GM12872 (cell line): ENCODE measurements around the gene TMEM53.

Source experiments
- TF ChIP-seq, protein P1 (sequence below): IDR thresholded peaks from 3 replicates; pipeline ENCODE4 v1.5.1; 2011; ENCODE audit warnings: low read depth, mild to moderate bottlenecking, low read length, moderate library complexity; ENCODE audit not compliant: insufficient read depth

Gene TMEM53

DNA sequence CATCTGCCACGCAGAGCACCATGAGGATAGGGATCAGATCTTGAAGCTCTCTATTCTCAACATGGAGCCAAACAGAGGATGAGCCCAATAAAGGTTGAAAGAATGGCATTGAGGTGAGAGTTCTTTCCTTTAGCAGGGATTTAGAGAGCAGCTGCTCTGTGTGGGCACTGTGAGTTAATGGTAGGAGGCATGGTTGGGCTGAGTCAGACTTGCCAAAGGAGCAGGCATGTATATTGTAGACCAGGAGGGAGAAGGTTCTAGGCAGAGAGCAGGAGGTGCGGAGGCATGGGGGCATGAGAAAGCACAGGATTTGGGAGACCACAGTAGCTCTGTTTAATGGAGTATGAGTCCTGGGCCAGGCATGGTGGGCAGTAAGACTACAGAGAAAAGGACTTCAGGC lies 32.0 kb downstream of the TMEM53 start:
- TF ChIP-seq, protein P1, sequence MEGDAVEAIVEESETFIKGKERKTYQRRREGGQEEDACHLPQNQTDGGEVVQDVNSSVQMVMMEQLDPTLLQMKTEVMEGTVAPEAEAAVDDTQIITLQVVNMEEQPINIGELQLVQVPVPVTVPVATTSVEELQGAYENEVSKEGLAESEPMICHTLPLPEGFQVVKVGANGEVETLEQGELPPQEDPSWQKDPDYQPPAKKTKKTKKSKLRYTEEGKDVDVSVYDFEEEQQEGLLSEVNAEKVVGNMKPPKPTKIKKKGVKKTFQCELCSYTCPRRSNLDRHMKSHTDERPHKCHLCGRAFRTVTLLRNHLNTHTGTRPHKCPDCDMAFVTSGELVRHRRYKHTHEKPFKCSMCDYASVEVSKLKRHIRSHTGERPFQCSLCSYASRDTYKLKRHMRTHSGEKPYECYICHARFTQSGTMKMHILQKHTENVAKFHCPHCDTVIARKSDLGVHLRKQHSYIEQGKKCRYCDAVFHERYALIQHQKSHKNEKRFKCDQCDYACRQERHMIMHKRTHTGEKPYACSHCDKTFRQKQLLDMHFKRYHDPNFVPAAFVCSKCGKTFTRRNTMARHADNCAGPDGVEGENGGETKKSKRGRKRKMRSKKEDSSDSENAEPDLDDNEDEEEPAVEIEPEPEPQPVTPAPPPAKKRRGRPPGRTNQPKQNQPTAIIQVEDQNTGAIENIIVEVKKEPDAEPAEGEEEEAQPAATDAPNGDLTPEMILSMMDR, result no peak

DNA sequence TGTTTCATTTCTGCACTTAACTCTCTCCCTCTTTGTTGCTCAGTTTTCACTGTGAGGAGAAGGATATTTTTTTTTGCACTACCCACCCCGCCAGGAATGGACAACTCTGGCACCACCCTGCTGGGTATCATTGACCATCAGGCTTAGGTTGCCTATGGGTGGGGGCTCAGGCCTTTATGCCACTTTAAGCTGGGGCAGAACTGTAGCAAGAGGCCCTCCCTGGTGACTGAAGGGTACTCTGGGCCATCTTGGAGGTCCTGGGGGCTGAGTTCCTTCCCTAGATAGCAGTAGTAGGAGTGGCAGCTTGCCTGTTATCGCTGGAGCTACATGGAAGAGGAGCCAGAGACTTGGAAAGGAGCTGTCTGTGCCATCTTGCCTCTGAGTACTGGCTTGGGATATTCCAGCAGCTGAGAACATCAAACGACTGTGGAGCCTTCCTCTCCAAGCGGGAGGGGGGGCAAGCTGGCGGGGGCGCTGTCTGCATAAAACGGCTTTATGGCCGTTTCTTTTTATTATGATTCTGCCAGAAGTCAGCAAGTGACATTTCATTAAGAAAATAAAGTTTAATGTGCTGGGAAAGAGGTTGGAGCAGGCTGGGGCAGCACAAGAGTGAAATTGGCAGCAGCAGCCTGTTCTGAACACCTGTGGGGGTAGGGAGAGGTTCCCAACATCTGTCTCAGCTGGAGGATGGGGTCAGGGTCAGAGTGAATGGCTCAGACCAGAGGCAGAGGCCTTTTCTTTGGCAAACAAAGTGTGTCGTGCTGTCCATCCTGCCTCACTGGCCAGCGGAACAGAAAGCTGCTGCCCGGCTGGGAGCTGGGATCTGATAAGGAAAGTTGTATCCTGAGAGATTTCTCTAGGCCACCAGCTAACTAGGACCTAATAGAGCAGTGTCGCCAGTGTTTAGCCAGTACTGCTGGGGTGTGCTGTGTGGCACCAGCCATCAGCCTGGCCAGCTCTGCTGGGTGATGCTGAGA lies 32.9 kb downstream of the TMEM53 start:
- TF ChIP-seq, protein P1, result no peak

DNA sequence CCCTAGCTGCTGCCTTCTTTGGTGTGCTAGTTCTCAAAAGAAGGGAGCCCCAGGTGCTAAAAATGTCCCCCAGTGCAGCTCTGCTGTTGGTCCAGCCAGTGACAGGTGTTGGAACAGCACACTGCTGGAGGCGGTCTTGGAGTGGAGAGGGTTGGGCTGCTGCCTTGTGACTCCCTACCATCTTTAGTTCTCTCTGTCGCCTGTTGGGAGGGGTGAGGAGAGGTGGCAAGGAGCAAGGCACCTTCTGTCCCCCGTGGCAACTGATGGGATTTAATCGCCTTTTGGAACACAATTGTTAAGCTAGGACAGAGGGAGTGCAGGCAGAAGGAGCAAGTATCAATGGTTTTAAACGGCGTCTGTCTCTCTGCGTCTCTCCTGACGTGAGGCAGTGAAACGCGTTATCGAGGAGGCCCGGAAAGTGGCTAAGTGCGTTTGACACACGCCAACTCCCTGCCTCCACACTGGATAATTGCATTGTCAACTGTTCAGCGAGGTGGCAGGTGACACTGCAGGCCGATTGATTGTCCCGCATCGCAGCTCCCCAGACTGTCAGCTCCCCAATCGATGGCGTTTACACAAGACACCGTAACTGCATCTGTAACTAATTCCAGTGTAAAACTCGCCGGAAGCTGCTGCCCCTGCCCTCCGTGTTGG lies 34.0 kb downstream of the TMEM53 start:
- TF ChIP-seq, protein P1, result no peak

DNA sequence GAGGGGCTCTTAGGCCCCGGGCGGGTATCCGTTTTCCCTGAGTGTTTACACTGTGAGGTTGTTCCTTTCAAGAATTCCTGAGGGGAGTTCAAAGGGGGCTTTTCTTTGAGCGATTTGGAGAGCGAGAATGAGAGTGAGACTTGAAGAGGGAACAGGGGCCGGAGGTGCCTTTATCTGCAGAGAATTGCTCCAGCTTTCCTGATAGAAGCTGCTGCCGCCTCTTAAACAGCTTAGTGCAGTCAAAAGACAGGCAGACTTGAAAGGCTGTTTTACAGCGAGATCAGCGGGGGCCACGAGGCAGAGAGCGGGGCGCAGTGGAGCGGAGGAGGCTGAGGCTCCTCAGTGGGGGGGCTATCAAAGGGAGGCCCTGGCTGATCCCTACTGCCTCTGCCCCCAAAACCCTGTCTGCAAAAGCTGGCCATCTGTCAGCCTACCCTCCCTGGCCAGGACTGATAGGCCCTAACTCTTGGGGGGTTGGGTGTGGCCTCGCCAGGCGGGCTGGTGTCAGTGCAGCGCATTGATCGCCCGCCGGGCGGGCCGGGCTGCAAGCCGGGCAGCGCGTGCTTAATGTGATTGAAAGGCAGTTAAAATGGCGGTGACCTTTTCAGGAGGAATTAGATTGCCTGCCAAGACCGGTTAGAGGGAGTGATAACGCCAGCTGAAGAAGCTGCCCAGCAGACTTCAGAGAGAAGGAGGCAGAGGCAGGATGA lies 36.4 kb downstream of the TMEM53 start:
- TF ChIP-seq, protein P1, result no peak

DNA sequence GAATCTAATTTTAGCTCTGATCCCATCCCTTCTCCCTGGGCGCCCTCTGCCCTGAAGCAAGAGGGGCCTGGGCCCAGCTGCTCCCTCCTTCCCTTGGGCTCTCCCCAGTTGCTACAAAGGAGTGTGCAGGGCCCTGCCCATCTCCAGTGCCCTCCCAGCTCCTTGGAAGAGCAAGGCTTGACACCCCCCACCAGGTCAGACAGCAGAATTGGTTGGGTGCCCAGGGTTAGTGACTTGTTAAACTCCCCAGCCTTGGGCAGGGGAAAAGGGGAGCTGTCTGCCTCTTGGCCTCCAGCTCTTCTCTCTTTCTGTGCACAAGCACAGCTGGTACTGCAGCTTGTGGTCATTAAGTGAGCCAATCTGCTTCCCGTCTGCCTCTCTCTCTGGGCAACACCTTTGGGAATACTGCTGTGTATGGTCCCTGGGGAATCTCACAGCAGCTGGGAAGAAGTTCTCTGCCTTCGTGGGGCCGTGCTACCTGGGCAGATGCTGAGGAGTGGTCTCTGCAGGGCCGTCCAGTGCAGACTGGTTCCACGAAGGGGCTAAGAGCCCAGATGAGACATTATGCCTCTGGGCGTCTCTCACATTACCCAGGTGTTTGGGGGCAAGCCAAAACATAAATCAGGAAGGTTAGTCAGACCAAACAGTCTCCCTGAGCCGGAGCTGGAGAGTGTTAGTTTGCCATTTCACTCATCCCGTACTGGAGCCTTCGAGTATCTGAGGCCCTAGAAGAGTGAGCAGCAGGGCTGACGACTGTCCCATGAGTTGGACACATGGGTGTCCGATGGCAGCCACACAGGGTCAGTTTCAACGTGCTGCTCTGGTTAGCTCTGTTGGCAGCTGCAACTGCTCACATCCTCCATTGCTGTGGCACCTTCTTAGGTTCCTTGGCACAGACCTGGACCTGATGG lies 37.3 kb downstream of the TMEM53 start:
- TF ChIP-seq, protein P1, result no peak

DNA sequence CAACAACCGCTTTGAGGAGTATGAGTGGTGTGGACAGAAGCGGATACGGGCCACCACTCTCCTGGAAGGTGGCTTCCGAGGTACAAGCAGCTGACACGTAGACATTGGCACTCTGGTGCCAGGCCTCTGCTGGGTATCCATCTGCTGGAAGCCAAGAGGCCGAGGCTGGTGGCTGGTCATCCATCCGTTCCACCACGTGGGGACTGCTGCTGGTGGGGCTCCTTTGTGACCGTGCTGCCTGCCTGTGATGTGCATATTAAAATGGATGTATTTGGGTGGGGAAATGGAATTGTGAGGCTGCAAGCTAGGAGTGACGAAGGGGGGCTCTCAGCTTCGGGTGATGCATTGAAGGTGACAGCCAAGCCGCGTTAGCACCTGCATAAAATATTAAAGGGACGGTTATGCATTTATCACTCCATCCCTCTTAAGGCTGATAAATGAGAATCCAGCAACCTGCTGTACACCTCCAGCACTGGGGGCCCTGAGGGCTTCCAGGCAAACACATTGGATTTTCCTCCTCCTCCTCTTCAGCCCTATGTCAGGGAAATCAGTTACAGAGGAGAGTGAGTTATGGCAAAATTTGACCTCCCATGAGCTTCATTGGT lies 38.1 kb downstream of the TMEM53 start:
- TF ChIP-seq, protein P1, result no peak
